IMR-90 (cell line): ENCODE data around the gene CEACAM21. TPM values are rescaled to one million over a fixed set of nuclear protein-coding genes. Genes with fewer than 3 reads are reported as not detected.

ENCODE experiments used
- ATAC-seq: fragments of 200-7000 bp; cut with Tn5 transposase; 2 replicates; pipeline ENCODE4 v1.9.1; 2020; ENCODE audit warnings: low read depth, mild to moderate bottlenecking, moderate library complexity
- BruUV-seq: library from RNA; stranded (reverse); fragments of 400-500 nt; replicated peaks from 2 replicates; lab custom pipeline; 2021; lab: Mats Ljungman, UMichigan
- CTCF ChIA-PET: fragments of 300-600 bp; formaldehyde crosslinking; extraction: SDS; loops from one replicate; lab custom pipeline; 2021; ENCODE audit warnings: antibody characterized with exemption; lab: Yijun Ruan, JAX
- POLR2A ChIA-PET: fragments of 300-600 bp; sonication (Branson Sonifier 250); formaldehyde crosslinking; loops from one replicate; lab custom pipeline; 2022; ENCODE audit warnings: antibody characterized with exemption; ENCODE audit not compliant: unreplicated experiment; lab: Charles Lee
- DNase-seq: peaks from one replicate; pipeline ENCODE4 v3.0.0; 2013
- H2AFZ ChIP-seq: replicated peaks from 2 replicates; pipeline ENCODE3; 2013; ENCODE audit warnings: low read length, mild to moderate bottlenecking; ENCODE audit not compliant: poor library complexity
- H2AK5ac ChIP-seq: 2 replicates; pipeline ENCODE4 v1.6.1; 2013; ENCODE audit warnings: low read depth, low read length, inconsistent platforms
- H2AK9ac ChIP-seq: replicated peaks from 2 replicates; pipeline ENCODE3; 2013; ENCODE audit warnings: mild to moderate bottlenecking, low read depth, low read length, moderate library complexity; ENCODE audit not compliant: poor library complexity
- H2BK120ac ChIP-seq: 2 replicates; pipeline ENCODE4 v1.6.1; 2013; ENCODE audit warnings: low read depth, low read length, inconsistent platforms
- H2BK15ac ChIP-seq: 3 replicates; pipeline ENCODE4 v1.6.1; 2013; ENCODE audit warnings: low read depth, low read length, inconsistent platforms
- H2BK20ac ChIP-seq: 2 replicates; pipeline ENCODE4 v1.6.1; 2013; ENCODE audit warnings: low read depth, mild to moderate bottlenecking, inconsistent platforms, low read length, moderate library complexity
- H2BK5ac ChIP-seq: 2 replicates; pipeline ENCODE4 v1.6.1; 2013; ENCODE audit warnings: mild to moderate bottlenecking, low read depth, low read length, inconsistent platforms; ENCODE audit not compliant: poor library complexity, severe bottlenecking
- H3K14ac ChIP-seq: replicated peaks from 2 replicates; pipeline ENCODE4 v1.6.1; 2013; ENCODE audit warnings: low read depth, low read length, inconsistent platforms
- H3K18ac ChIP-seq: 2 replicates; pipeline ENCODE4 v1.6.1; 2013; ENCODE audit warnings: low read depth, low read length, control low read depth
- H3K23ac ChIP-seq: 2 replicates; pipeline ENCODE4 v1.6.1; 2013; ENCODE audit warnings: low read depth, low read length, inconsistent platforms
- H3K27ac ChIP-seq: 2 replicates; pipeline ENCODE4 v1.5.1; 2013; ENCODE audit warnings: mild to moderate bottlenecking, control low read depth, low read length; ENCODE audit not compliant: insufficient read depth
- H3K27me3 ChIP-seq: 2 replicates; pipeline ENCODE4 v1.6.1; 2013; ENCODE audit warnings: low read length; ENCODE audit not compliant: control insufficient read depth, insufficient read depth
- H3K36me3 ChIP-seq: 2 replicates; pipeline ENCODE4 v1.6.1; 2013; ENCODE audit warnings: low read length, mixed read lengths; ENCODE audit not compliant: control insufficient read depth, insufficient read depth
- H3K4ac ChIP-seq: 2 replicates; pipeline ENCODE4 v1.6.1; 2013; ENCODE audit warnings: low read depth, low read length, inconsistent platforms
- H3K4me1 ChIP-seq: 2 replicates; pipeline ENCODE4 v1.6.1; 2013; ENCODE audit warnings: low read length, mixed read lengths; ENCODE audit not compliant: control insufficient read depth, insufficient read depth
- H3K4me2 ChIP-seq: 2 replicates; pipeline ENCODE4 v1.6.1; 2013; ENCODE audit warnings: low read depth, mild to moderate bottlenecking, control low read depth, low read length, moderate library complexity
- H3K4me3 ChIP-seq: 2 replicates; pipeline ENCODE4 v1.5.1; 2013; ENCODE audit warnings: low read depth, mild to moderate bottlenecking, control low read depth, low read length, moderate library complexity; ENCODE audit not compliant: insufficient read depth
- H3K56ac ChIP-seq: 2 replicates; pipeline ENCODE4 v1.6.1; 2013; ENCODE audit warnings: low read length, inconsistent platforms; ENCODE audit not compliant: insufficient read depth; ENCODE audit errors: extremely low read depth
- H3K79me1 ChIP-seq, 2 experiments: 2 replicates each; pipeline ENCODE4 v1.6.1; 2013; ENCODE audit warnings: low read length in 2 of 2, inconsistent platforms in 1 of 2, low read depth in 1 of 2
- H3K9ac ChIP-seq: 2 replicates; pipeline ENCODE4 v1.6.1; 2013; ENCODE audit warnings: low read depth, low read length, control low read depth
- H3K9me1 ChIP-seq: 2 replicates; pipeline ENCODE4 v1.6.1; 2013; ENCODE audit warnings: low read length, inconsistent platforms; ENCODE audit not compliant: insufficient read depth
- H3K9me3 ChIP-seq: 2 replicates; pipeline ENCODE4 v1.6.1; 2013; ENCODE audit warnings: low read length; ENCODE audit not compliant: control insufficient read depth, insufficient read depth
- H4K20me1 ChIP-seq: 2 replicates; pipeline ENCODE4 v1.6.1; 2013; ENCODE audit warnings: low read length, inconsistent platforms; ENCODE audit not compliant: insufficient read depth
- H4K5ac ChIP-seq: 2 replicates; pipeline ENCODE4 v1.6.1; 2013; ENCODE audit warnings: mild to moderate bottlenecking, low read depth, low read length, control low read depth
- H4K8ac ChIP-seq, 2 experiments: 2 replicates each; pipeline ENCODE4 v1.6.1; 2013; ENCODE audit warnings: low read depth in 2 of 2, low read length in 2 of 2, control low read depth in 1 of 2, inconsistent platforms in 1 of 2
- H4K91ac ChIP-seq: 2 replicates; pipeline ENCODE4 v1.6.1; 2013; ENCODE audit warnings: low read depth, low read length, inconsistent platforms; ENCODE audit not compliant: insufficient read depth
- FOS ChIP-seq: fragments of 150-350 bp; IDR thresholded peaks from 2 replicates; pipeline ENCODE4 v1.6.1; 2016; ENCODE audit warnings: low read depth, low read length
- MAFK ChIP-seq: IDR thresholded peaks from 2 replicates; pipeline ENCODE4 v1.6.1; 2012; ENCODE audit warnings: low read depth, low read length, improper control_type of control experiment
- MXI1 ChIP-seq: IDR thresholded peaks from 2 replicates; pipeline ENCODE4 v1.6.1; 2012; ENCODE audit warnings: low read depth, mild to moderate bottlenecking, low read length, moderate library complexity, borderline replicate concordance
- NFE2L2 ChIP-seq: fragments of 150-350 bp; IDR thresholded peaks from 2 replicates; pipeline ENCODE4 v1.6.1; 2016; ENCODE audit warnings: low read depth, mild to moderate bottlenecking, low read length
- POLR2A ChIP-seq: IDR thresholded peaks from 2 replicates; pipeline ENCODE4 v1.6.1; 2012; ENCODE audit warnings: mild to moderate bottlenecking, low read depth, low read length
- RFX5 ChIP-seq: IDR thresholded peaks from 2 replicates; pipeline ENCODE4 v1.8.0; 2012; ENCODE audit warnings: low read depth, mild to moderate bottlenecking, low read length, moderate library complexity
- WGBS, 2 experiments: methylation state at CpG; one replicate each; pipeline versions ENCODE4 v1.1.5 to v1.1.7; 2013; ENCODE audit warnings: missing lambda C conversion rate in 2 of 2; ENCODE audit not compliant: insufficient read length in 1 of 2; ENCODE audit errors: extremely low coverage in 2 of 2; 5-methylcytosine and 5-hydroxymethylcytosine counted together
- dilution Hi-C: fragments of 300-500 bp; cut with HindIII; formaldehyde crosslinking; loops from one replicate; pipeline ENCODE4 v1.14.3; 2018; ENCODE audit warnings: low sequenced_read_pairs; ENCODE audit not compliant: unreplicated experiment
- in situ Hi-C: fragments of 300-500 bp; cut with MboI; formaldehyde crosslinking; loops from 3 replicates; pipeline ENCODE4 v1.14.3; 2019; ENCODE audit warnings: low sequenced_read_pairs, inconsistent platforms, mixed read lengths
- intact Hi-C: fragments of 100-400 bp; cut with micrococcal nuclease; formaldehyde crosslinking; loops from 2 replicates; pipeline ENCODE4 v1.10.0; 2022
- polyA plus RNA-seq, 3 experiments: library from polyadenylated mRNA; depleted of rRNA; stranded (reverse); fragments of >200 nt; gene quantifications; 2 replicates each; pipeline ENCODE4 v1.2.3, GENCODE V29; 2012; ENCODE audit warnings: low replicate concordance in 1 of 3
- total RNA-seq: library from RNA; depleted of rRNA; stranded (reverse); fragments of >200 nt; gene quantifications from 2 replicates; pipeline ENCODE4 v1.2.3, GENCODE V29; 2012

The CEACAM21 gene
- total and polyA plus RNA-seq, 2 of the 4 experiments (the other 2 are of a cell fraction) = not detected

GRCh38 chr19:41615207-41615606, 39.2 kb downstream of the CEACAM21 start:
- Histone ChIP-seq H3K56ac (no peak overlapping the region), H2BK5ac (no peak overlapping the region), H2AK9ac (no peak overlapping the region), H4K8ac (no peak overlapping the region), H2BK15ac (no peak overlapping the region), H2BK120ac (no peak overlapping the region), H4K20me1 (no peaks in the 10 kb centered on the region), H3K27me3 (peaks cover 3% of the 10 kb centered on the region; the same call in 1 of the 2 replicates), H3K9me3 (no peaks in the 10 kb centered on the region), H3K36me3 (no peaks in the 10 kb centered on the region), H4K5ac (no peak overlapping the region), H3K4ac (no peak overlapping the region), H3K4me2 (no peak overlapping the region), H2AFZ (no peak overlapping the region), H3K4me3 (no peak overlapping the region), H2BK20ac (no peak overlapping the region), H3K4me1 (no peaks in the 10 kb centered on the region), H3K9me1 (no peaks in the 10 kb centered on the region), H2AK5ac (no peak overlapping the region), H3K18ac (no peak overlapping the region), H4K91ac (no peak overlapping the region), H3K9ac (no peak overlapping the region), H3K14ac (no peak overlapping the region), H3K27ac (no peak overlapping the region), H3K79me1 (no peaks in the 10 kb centered on the region), H3K23ac (no peak overlapping the region)
- dilution Hi-C loops (no loop called here), intact Hi-C loops (no loop called here), in situ Hi-C loops (no loop called here)
- WGBS, 2 experiments = 86% methylated on average over 2 of the region's 4 CpGs; no CpG with 5 or more reads in 1 of the 2 experiments
- POLR2A ChIA-PET = no interaction called here
- no TSS peak for BruUV-seq
- TF ChIP-seq FOS (no peak), NFE2L2 (no peak), RFX5 (no peak), MXI1 (no peak), POLR2A (no peak), MAFK (no peak)
- DNase-seq (no peak), ATAC-seq (no peak)
- CTCF ChIA-PET = no interaction called here
